CD8-positive, alpha-beta memory T cell (primary cell): ENCODE data around the gene DNAJC10. TPM values are rescaled to one million over a fixed set of nuclear protein-coding genes. Genes with fewer than 3 reads are reported as not detected.

Source experiments
- CTCF ChIA-PET: fragments of 350-600 bp; sonication (Branson Sonifier 250); formaldehyde crosslinking; loops from one replicate; lab custom pipeline; 2021; ENCODE audit warnings: antibody characterized with exemption; lab: Charles Lee
- POLR2A ChIA-PET: fragments of 350-600 bp; sonication (Branson Sonifier 250); formaldehyde crosslinking; loops from one replicate; lab custom pipeline; 2021; ENCODE audit warnings: antibody characterized with exemption; lab: Charles Lee
- DNase-seq, 5 donors: peaks; one replicate each; pipeline versions ENCODE4 v3.0.0 to v3.0.0-alpha.2; 2020 to 2022; ENCODE audit warnings: mixed read lengths in 1 of 5
- H3K27ac ChIP-seq: one replicate; pipeline ENCODE4 v1.7.0; 2013; ENCODE audit warnings: low read depth, mild to moderate bottlenecking, low read length, moderate library complexity
- H3K27me3 ChIP-seq: 2 replicates; pipeline ENCODE4 v1.7.0; 2013; ENCODE audit warnings: low read length, mild to moderate bottlenecking; ENCODE audit not compliant: insufficient read depth, poor library complexity, severe bottlenecking
- H3K36me3 ChIP-seq: 2 replicates; pipeline ENCODE4 v1.7.0; 2013; ENCODE audit warnings: mild to moderate bottlenecking, low read length, moderate library complexity; ENCODE audit not compliant: insufficient read depth
- H3K4me1 ChIP-seq: 2 replicates; pipeline ENCODE4 v1.7.0; 2013; ENCODE audit warnings: mild to moderate bottlenecking, low read length, moderate library complexity; ENCODE audit not compliant: insufficient read depth
- H3K4me3 ChIP-seq: 2 replicates; pipeline ENCODE4 v1.7.0; 2013; ENCODE audit warnings: mild to moderate bottlenecking, low read length
- H3K9me3 ChIP-seq: 2 replicates; pipeline ENCODE4 v1.7.0; 2013; ENCODE audit warnings: mild to moderate bottlenecking, low read length
- H3K27ac Mint-ChIP-seq, 8 donors: one replicate each; pipeline ENCODE4 v1.8.0; 2020 to 2021; ENCODE audit warnings: mixed read lengths in 8 of 8, mild to moderate bottlenecking in 6 of 8, inconsistent platforms in 3 of 8, moderate library complexity in 3 of 8
- H3K27me3 Mint-ChIP-seq, 2 donors: one replicate each; pipeline ENCODE4 v1.8.0; 2020 to 2021; ENCODE audit warnings: mixed read lengths in 2 of 2, mild to moderate bottlenecking in 1 of 2, moderate library complexity in 1 of 2
- H3K36me3 Mint-ChIP-seq, 3 donors: one replicate each; pipeline ENCODE4 v1.8.0; 2020 to 2021; ENCODE audit warnings: mixed read lengths in 3 of 3, inconsistent platforms in 1 of 3, mild to moderate bottlenecking in 1 of 3
- H3K4me1 Mint-ChIP-seq, 3 donors: one replicate each; pipeline ENCODE4 v1.8.0; 2020 to 2021; ENCODE audit warnings: mixed read lengths in 3 of 3, inconsistent platforms in 1 of 3, mild to moderate bottlenecking in 1 of 3
- H3K4me3 Mint-ChIP-seq, 7 donors: one replicate each; pipeline ENCODE4 v1.8.0; 2020 to 2021; ENCODE audit warnings: mixed read lengths in 7 of 7, mild to moderate bottlenecking in 6 of 7, moderate library complexity in 4 of 7, inconsistent platforms in 2 of 7
- H3K9me3 Mint-ChIP-seq, 5 donors: one replicate each; pipeline ENCODE4 v1.8.0; 2020 to 2022; ENCODE audit warnings: mixed read lengths in 5 of 5, mild to moderate bottlenecking in 3 of 5, moderate library complexity in 2 of 5, inconsistent platforms in 1 of 5
- polyA plus RNA-seq: library from polyadenylated mRNA; unstranded; fragments of 300-500 nt; fragmentation: Illumina TruSeq; gene quantifications from one replicate; pipeline ENCODE4 v1.2.3, GENCODE V29; 2021
- total RNA-seq, 2 experiments: library from RNA; stranded (reverse); gene quantifications; one replicate each; pipeline ENCODE4 v1.2.3, GENCODE V29; 2021

Gene DNAJC10
- total and polyA plus RNA-seq, 3 experiments from 2014 or later = 53.2 to 78.4 (median 76.0) TPM

- no peaks in the 10 kb centered on the region for H3K4me1 Mint-ChIP-seq
- H3K9me3 Mint-ChIP-seq = no peaks in the 10 kb centered on the region
- H3K36me3 ChIP-seq = no peaks in the 10 kb centered on the region
- no peak for DNase-seq
- H3K4me3 ChIP-seq = no peak overlapping the region
- CTCF ChIA-PET = interaction anchor here (0.9 kb wide), 1 partner anchor 13 kb away, joined by 3 read pairs; no protein-coding TSS in a partner anchor
- H3K27me3 ChIP-seq = no peaks in the 10 kb centered on the region
- H3K27ac ChIP-seq = no peak overlapping the region
- no peak overlapping the region for H3K4me3 Mint-ChIP-seq
- H3K27me3 Mint-ChIP-seq = peaks cover 12 to 33% of the 10 kb centered on the region in 2 donors
- H3K4me1 ChIP-seq = no peaks in the 10 kb centered on the region
- POLR2A ChIA-PET = no interaction called here
- H3K36me3 Mint-ChIP-seq = no peaks in the 10 kb centered on the region
- H3K27ac Mint-ChIP-seq = no peak overlapping the region
- no peaks in the 10 kb centered on the region for H3K9me3 ChIP-seq
Observed at GRCh38 chr2:182818925-182819324, 102.9 kb downstream of the DNAJC10 start.

GRCh38 chr2:182819412-182819811 lies 103.4 kb downstream of the DNAJC10 start:
- Mint-ChIP-seq H3K4me3 (no peak overlapping the region), H3K36me3 (no peaks in the 10 kb centered on the region), H3K9me3 (no peaks in the 10 kb centered on the region), H3K4me1 (no peaks in the 10 kb centered on the region), H3K27me3 (peaks cover 12 to 33% of the 10 kb centered on the region in 2 donors), H3K27ac (no peak overlapping the region)
- Histone ChIP-seq H3K36me3 (no peaks in the 10 kb centered on the region), H3K4me3 (no peak overlapping the region), H3K27ac (no peak overlapping the region), H3K4me1 (no peaks in the 10 kb centered on the region), H3K27me3 (no peaks in the 10 kb centered on the region), H3K9me3 (no peaks in the 10 kb centered on the region)
- POLR2A ChIA-PET = no interaction called here
- CTCF ChIA-PET = interaction anchor here (0.9 kb wide), 1 partner anchor 14 kb away, joined by 3 read pairs; no protein-coding TSS in a partner anchor
- no peak for DNase-seq

GRCh38 chr2:182821182-182821581 lies 105.1 kb downstream of the DNAJC10 start:
- H3K27me3 Mint-ChIP-seq = peaks cover 10 to 35% of the 10 kb centered on the region in 2 donors
- POLR2A ChIA-PET = no interaction called here

GRCh38 chr2:182822733-182823132 lies 106.7 kb downstream of the DNAJC10 start:
- H3K4me1 ChIP-seq = no peaks in the 10 kb centered on the region
- Mint-ChIP-seq H3K9me3 (no peaks in the 10 kb centered on the region), H3K27me3 (peaks cover 10 to 35% of the 10 kb centered on the region in 2 donors), H3K4me3 (no peak overlapping the region), H3K27ac (no peak overlapping the region), H3K4me1 (no peaks in the 10 kb centered on the region), H3K36me3 (no peaks in the 10 kb centered on the region)
- H3K27ac ChIP-seq = no peak overlapping the region
- DNase-seq = no peak
- no peak overlapping the region for H3K4me3 ChIP-seq
- no peaks in the 10 kb centered on the region for H3K36me3 ChIP-seq
- H3K27me3 ChIP-seq = no peaks in the 10 kb centered on the region
- ChIA-PET POLR2A (no interaction called here), CTCF (no interaction called here)
- no peaks in the 10 kb centered on the region for H3K9me3 ChIP-seq

More at GRCh38 chr2:182821182-182821581, 105.1 kb downstream of the DNAJC10 start:
- no peak overlapping the region for H3K4me3 Mint-ChIP-seq
- DNase-seq = no peak
- Histone ChIP-seq H3K4me1 (no peaks in the 10 kb centered on the region), H3K36me3 (no peaks in the 10 kb centered on the region), H3K27me3 (no peaks in the 10 kb centered on the region), H3K4me3 (no peak overlapping the region), H3K9me3 (no peaks in the 10 kb centered on the region), H3K27ac (no peak overlapping the region)
- CTCF ChIA-PET = interaction anchor here (0.8 kb wide), 1 partner anchor 20 kb away, joined by 3 read pairs; no protein-coding TSS in a partner anchor
- no peaks in the 10 kb centered on the region for H3K9me3 Mint-ChIP-seq
- H3K4me1 Mint-ChIP-seq = no peaks in the 10 kb centered on the region
- H3K27ac Mint-ChIP-seq = no peak overlapping the region
- no peaks in the 10 kb centered on the region for H3K36me3 Mint-ChIP-seq

GRCh38 chr2:182824056-182824766 lies 108.2 kb downstream of the DNAJC10 start:
- Mint-ChIP-seq H3K4me1 (no peaks in the 10 kb centered on the region), H3K4me3 (no peak overlapping the region), H3K9me3 (no peaks in the 10 kb centered on the region), H3K27ac (no peak overlapping the region), H3K36me3 (no peaks in the 10 kb centered on the region), H3K27me3 (peaks cover 10 to 28% of the 10 kb centered on the region in 2 donors)
- H3K27me3 ChIP-seq = no peaks in the 10 kb centered on the region
- no peaks in the 10 kb centered on the region for H3K4me1 ChIP-seq
- H3K36me3 ChIP-seq = no peaks in the 10 kb centered on the region
- no peak for DNase-seq
- no peak overlapping the region for H3K4me3 ChIP-seq
- CTCF ChIA-PET = no interaction called here
- POLR2A ChIA-PET = no interaction called here
- H3K9me3 ChIP-seq = no peaks in the 10 kb centered on the region
- no peak overlapping the region for H3K27ac ChIP-seq

- Mint-ChIP-seq H3K4me3 (no peak overlapping the region), H3K27ac (no peak overlapping the region), H3K27me3 (peaks cover 8 to 26% of the 10 kb centered on the region in 2 donors), H3K36me3 (no peaks in the 10 kb centered on the region), H3K4me1 (no peaks in the 10 kb centered on the region), H3K9me3 (no peaks in the 10 kb centered on the region)
- Histone ChIP-seq H3K4me3 (no peak overlapping the region), H3K4me1 (no peaks in the 10 kb centered on the region), H3K36me3 (no peaks in the 10 kb centered on the region), H3K9me3 (no peaks in the 10 kb centered on the region), H3K27me3 (no peaks in the 10 kb centered on the region), H3K27ac (no peak overlapping the region)
- ChIA-PET POLR2A (no interaction called here), CTCF (no interaction called here)
- no peak for DNase-seq
Observed at GRCh38 chr2:182824767-182825158, 108.7 kb downstream of the DNAJC10 start.

- H3K4me3 Mint-ChIP-seq = no peak overlapping the region
- H3K4me1 Mint-ChIP-seq = no peaks in the 10 kb centered on the region
- H3K27ac ChIP-seq = no peak overlapping the region
- no peaks in the 10 kb centered on the region for H3K9me3 Mint-ChIP-seq
- no peaks in the 10 kb centered on the region for H3K36me3 ChIP-seq
- no peaks in the 10 kb centered on the region for H3K9me3 ChIP-seq
- ChIA-PET CTCF (no interaction called here), POLR2A (interaction anchor here (0.6 kb wide), 1 partner anchor 73 kb away, joined by 3 read pairs; no protein-coding TSS in a partner anchor)
- DNase-seq = no peak
- H3K27ac Mint-ChIP-seq = no peak overlapping the region
- H3K4me1 ChIP-seq = no peaks in the 10 kb centered on the region
- peaks cover 5 to 18% of the 10 kb centered on the region in 2 donors for H3K27me3 Mint-ChIP-seq
- H3K27me3 ChIP-seq = no peaks in the 10 kb centered on the region
- H3K4me3 ChIP-seq = no peak overlapping the region
- H3K36me3 Mint-ChIP-seq = no peaks in the 10 kb centered on the region
Observed at GRCh38 chr2:182826064-182826463, 110.0 kb downstream of the DNAJC10 start.

GRCh38 chr2:182826496-182826895 lies 110.4 kb downstream of the DNAJC10 start:
- Histone ChIP-seq H3K36me3 (no peaks in the 10 kb centered on the region), H3K4me3 (no peak overlapping the region), H3K4me1 (no peaks in the 10 kb centered on the region), H3K9me3 (no peaks in the 10 kb centered on the region), H3K27me3 (no peaks in the 10 kb centered on the region), H3K27ac (no peak overlapping the region)
- no peaks in the 10 kb centered on the region for H3K9me3 Mint-ChIP-seq
- H3K4me3 Mint-ChIP-seq = no peak overlapping the region
- H3K36me3 Mint-ChIP-seq = no peaks in the 10 kb centered on the region
- no peak for DNase-seq
- ChIA-PET CTCF (no interaction called here), POLR2A (no interaction called here)
- no peaks in the 10 kb centered on the region for H3K4me1 Mint-ChIP-seq
- H3K27ac Mint-ChIP-seq = no peak overlapping the region
- peaks cover 4 to 14% of the 10 kb centered on the region in 2 donors for H3K27me3 Mint-ChIP-seq
